GM23338 (cell line): ENCODE measurements around the gene PTPRN2. TPM values are rescaled to one million over a fixed set of nuclear protein-coding genes. Genes with fewer than 3 reads are reported as not detected.

ENCODE experiments used
- ATAC-seq: fragments of 200-7000 bp; cut with Tn5 transposase; 3 replicates; pipeline ENCODE4 v1.9.1; 2020
- DNase-seq: peaks from one replicate; pipeline ENCODE4 v3.0.0-alpha.2; 2015; ENCODE audit warnings: low spot score
- H2AFZ ChIP-seq: fragments of 200-600 bp; sonication (generic); 2 replicates; pipeline ENCODE4 v1.8.0; 2016; ENCODE audit warnings: antibody characterized with exemption, mild to moderate bottlenecking, moderate library complexity
- H3F3A ChIP-seq: fragments of 200-600 bp; sonication (generic); replicated peaks from 2 replicates; pipeline ENCODE4 v1.8.0; 2017; ENCODE audit warnings: antibody characterized with exemption, mixed run types, low read depth
- H3K27ac ChIP-seq: fragments of 200-600 bp; sonication (generic); 2 replicates; pipeline ENCODE4 v1.6.1; 2016; ENCODE audit warnings: low read depth
- H3K27me3 ChIP-seq: fragments of 200-600 bp; sonication (generic); 2 replicates; pipeline ENCODE4 v1.8.0; 2016; ENCODE audit warnings: mild to moderate bottlenecking, mixed run types, moderate library complexity; ENCODE audit not compliant: insufficient read depth
- H3K36me3 ChIP-seq: fragments of 200-600 bp; sonication (generic); 2 replicates; pipeline ENCODE4 v1.8.0; 2016; ENCODE audit warnings: mild to moderate bottlenecking; ENCODE audit not compliant: insufficient read depth
- H3K4me1 ChIP-seq: fragments of 200-600 bp; sonication (generic); 2 replicates; pipeline ENCODE4 v1.8.0; 2016; ENCODE audit warnings: mild to moderate bottlenecking, moderate library complexity; ENCODE audit not compliant: insufficient read depth
- H3K4me2 ChIP-seq: fragments of 200-600 bp; sonication (generic); 2 replicates; pipeline ENCODE4 v1.7.1; 2017; ENCODE audit warnings: mixed run types
- H3K4me3 ChIP-seq: fragments of 200-600 bp; sonication (generic); 2 replicates; pipeline ENCODE4 v1.6.1; 2016; ENCODE audit warnings: mixed run types
- H3K79me2 ChIP-seq: fragments of 200-600 bp; sonication (generic); replicated peaks from 2 replicates; pipeline ENCODE4 v1.8.0; 2017; ENCODE audit warnings: mild to moderate bottlenecking; ENCODE audit not compliant: insufficient read depth
- H3K9me2 ChIP-seq: fragments of 200-600 bp; sonication (generic); 2 replicates; pipeline ENCODE4 v1.8.0; 2017; ENCODE audit not compliant: insufficient read depth
- H4K20me1 ChIP-seq: fragments of 200-600 bp; sonication (generic); replicated peaks from 2 replicates; pipeline ENCODE4 v1.8.0; 2017; ENCODE audit warnings: mild to moderate bottlenecking; ENCODE audit not compliant: insufficient read depth
- H3K27ac Mint-ChIP-seq: 2 replicates; pipeline ENCODE4 v1.8.0; 2020; ENCODE audit warnings: inconsistent platforms, mild to moderate bottlenecking, moderate library complexity, mixed read lengths
- H3K27me3 Mint-ChIP-seq: 3 replicates; pipeline ENCODE4 v1.8.0; 2022; ENCODE audit warnings: low read depth, mild to moderate bottlenecking, moderate library complexity, mixed read lengths, inconsistent platforms; ENCODE audit not compliant: insufficient read depth, poor library complexity
- H3K36me3 Mint-ChIP-seq: 3 replicates; pipeline ENCODE4 v1.8.0; 2021; ENCODE audit warnings: low read depth, mild to moderate bottlenecking, inconsistent platforms, moderate library complexity, mixed read lengths
- H3K4me1 Mint-ChIP-seq: 3 replicates; pipeline ENCODE4 v1.8.0; 2020; ENCODE audit warnings: mild to moderate bottlenecking, inconsistent platforms, mixed read lengths
- H3K4me3 Mint-ChIP-seq: 3 replicates; pipeline ENCODE4 v1.8.0; 2021; ENCODE audit warnings: moderate library complexity, mild to moderate bottlenecking, inconsistent platforms, mixed read lengths
- H3K9me3 Mint-ChIP-seq: 3 replicates; pipeline ENCODE4 v1.8.0; 2020; ENCODE audit warnings: moderate library complexity, mild to moderate bottlenecking, inconsistent platforms, mixed read lengths
- CREB1 ChIP-seq: fragments of 250-450 bp; sonication (Bioruptor Pico); IDR thresholded peaks from 2 replicates; pipeline ENCODE4 v1.5.0; 2020; ENCODE audit warnings: low read depth, mild to moderate bottlenecking, moderate library complexity
- ETS1 ChIP-seq: IDR thresholded peaks from 2 replicates; pipeline ENCODE4 v1.6.1; 2016; ENCODE audit warnings: antibody characterized with exemption
- JUNB ChIP-seq: IDR thresholded peaks from one replicate; pipeline ENCODE4 v1.6.1; 2016; ENCODE audit warnings: antibody characterized with exemption; ENCODE audit not compliant: unreplicated experiment
- NANOG ChIP-seq: IDR thresholded peaks from 2 replicates; pipeline ENCODE4 v1.6.1; 2016; ENCODE audit warnings: antibody characterized with exemption, borderline replicate concordance
- STAT1 ChIP-seq: IDR thresholded peaks from one replicate; pipeline ENCODE4 v1.6.1; 2016; ENCODE audit warnings: antibody characterized with exemption; ENCODE audit not compliant: unreplicated experiment
- ZNF114 ChIP-seq: fragments of 250-450 bp; sonication (Bioruptor Pico); IDR thresholded peaks from 2 replicates; pipeline ENCODE4 v1.5.0; 2020; ENCODE audit warnings: mild to moderate bottlenecking, moderate library complexity
- polyA plus RNA-seq: library from polyadenylated mRNA; unstranded; fragments of >200 nt; fragmentation: Nextera tagmentation; extraction: Ambion mirVana; gene quantifications from 2 replicates; pipeline ENCODE4 v1.2.1, GENCODE V29; 2016
- total RNA-seq: library from RNA; depleted of rRNA; stranded (reverse); fragments of >200 nt; shearing (Covaris generic); gene quantifications from 2 replicates; pipeline ENCODE4 v1.2.3, GENCODE V29; 2014
- TF ChIP-seq, protein P1 (sequence below): IDR thresholded peaks from one replicate; pipeline ENCODE4 v1.6.1; 2018; ENCODE audit warnings: antibody characterized with exemption; ENCODE audit not compliant: unreplicated experiment

The PTPRN2 gene
- total and polyA plus RNA-seq, 2 experiments from 2014 or later: 0.87 to 4.0 TPM

DNA sequence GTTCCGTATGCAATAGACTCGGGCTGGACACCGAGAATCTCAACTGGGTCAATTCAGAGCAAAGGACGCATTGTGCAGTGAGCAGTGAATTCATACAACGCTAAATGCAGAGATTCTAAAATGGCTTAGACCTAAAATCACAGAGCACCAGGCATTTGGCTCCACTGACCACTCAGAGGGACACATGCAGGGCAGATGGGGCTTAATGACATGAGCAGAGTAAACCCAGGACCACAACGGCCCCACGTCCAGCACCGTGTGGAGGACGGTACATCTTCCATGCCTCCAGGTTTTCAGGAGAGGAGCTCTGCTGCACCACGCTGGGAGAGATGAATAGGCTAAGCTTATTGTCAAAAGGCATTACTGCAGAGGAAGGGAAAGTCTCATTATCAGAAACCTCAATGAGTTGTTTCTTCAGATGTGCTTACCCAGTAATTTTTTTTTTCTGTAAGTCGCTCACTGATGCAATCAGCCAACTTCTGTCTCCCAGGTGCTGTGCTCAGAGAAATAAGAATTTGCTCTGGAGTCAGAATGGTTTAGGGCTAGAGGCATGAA is 555.0 kb downstream of the PTPRN2 start:
- ATAC-seq (no peak), DNase-seq (no peak)
- Histone ChIP-seq H4K20me1 (no peaks in the 10 kb centered on the region), H3K79me2 (no peaks in the 10 kb centered on the region), H3F3A (no peaks in the 10 kb centered on the region), H3K9me2 (no peaks in the 10 kb centered on the region), H3K4me3 (no peak overlapping the region), H3K27me3 (no peaks in the 10 kb centered on the region), H3K4me1 (no peaks in the 10 kb centered on the region), H2AFZ (no peak overlapping the region), H3K36me3 (no peaks in the 10 kb centered on the region), H3K4me2 (no peak overlapping the region), H3K27ac (no peak overlapping the region)
- Mint-ChIP-seq H3K9me3 (peaks cover 92% of the 10 kb centered on the region), H3K36me3 (peaks cover 50% of the 10 kb centered on the region), H3K4me1 (no peaks in the 10 kb centered on the region), H3K27me3 (no peaks in the 10 kb centered on the region), H3K27ac (no peak overlapping the region), H3K4me3 (no peak overlapping the region)
- TF ChIP-seq STAT1 (no peak), CREB1 (CRISPR knock-in tag) (no peak), JUNB (no peak), ETS1 (no peak), ZNF114 (CRISPR knock-in tag) (no peak)
- TF ChIP-seq, protein P1, sequence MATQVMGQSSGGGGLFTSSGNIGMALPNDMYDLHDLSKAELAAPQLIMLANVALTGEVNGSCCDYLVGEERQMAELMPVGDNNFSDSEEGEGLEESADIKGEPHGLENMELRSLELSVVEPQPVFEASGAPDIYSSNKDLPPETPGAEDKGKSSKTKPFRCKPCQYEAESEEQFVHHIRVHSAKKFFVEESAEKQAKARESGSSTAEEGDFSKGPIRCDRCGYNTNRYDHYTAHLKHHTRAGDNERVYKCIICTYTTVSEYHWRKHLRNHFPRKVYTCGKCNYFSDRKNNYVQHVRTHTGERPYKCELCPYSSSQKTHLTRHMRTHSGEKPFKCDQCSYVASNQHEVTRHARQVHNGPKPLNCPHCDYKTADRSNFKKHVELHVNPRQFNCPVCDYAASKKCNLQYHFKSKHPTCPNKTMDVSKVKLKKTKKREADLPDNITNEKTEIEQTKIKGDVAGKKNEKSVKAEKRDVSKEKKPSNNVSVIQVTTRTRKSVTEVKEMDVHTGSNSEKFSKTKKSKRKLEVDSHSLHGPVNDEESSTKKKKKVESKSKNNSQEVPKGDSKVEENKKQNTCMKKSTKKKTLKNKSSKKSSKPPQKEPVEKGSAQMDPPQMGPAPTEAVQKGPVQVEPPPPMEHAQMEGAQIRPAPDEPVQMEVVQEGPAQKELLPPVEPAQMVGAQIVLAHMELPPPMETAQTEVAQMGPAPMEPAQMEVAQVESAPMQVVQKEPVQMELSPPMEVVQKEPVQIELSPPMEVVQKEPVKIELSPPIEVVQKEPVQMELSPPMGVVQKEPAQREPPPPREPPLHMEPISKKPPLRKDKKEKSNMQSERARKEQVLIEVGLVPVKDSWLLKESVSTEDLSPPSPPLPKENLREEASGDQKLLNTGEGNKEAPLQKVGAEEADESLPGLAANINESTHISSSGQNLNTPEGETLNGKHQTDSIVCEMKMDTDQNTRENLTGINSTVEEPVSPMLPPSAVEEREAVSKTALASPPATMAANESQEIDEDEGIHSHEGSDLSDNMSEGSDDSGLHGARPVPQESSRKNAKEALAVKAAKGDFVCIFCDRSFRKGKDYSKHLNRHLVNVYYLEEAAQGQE: no peak

DNA sequence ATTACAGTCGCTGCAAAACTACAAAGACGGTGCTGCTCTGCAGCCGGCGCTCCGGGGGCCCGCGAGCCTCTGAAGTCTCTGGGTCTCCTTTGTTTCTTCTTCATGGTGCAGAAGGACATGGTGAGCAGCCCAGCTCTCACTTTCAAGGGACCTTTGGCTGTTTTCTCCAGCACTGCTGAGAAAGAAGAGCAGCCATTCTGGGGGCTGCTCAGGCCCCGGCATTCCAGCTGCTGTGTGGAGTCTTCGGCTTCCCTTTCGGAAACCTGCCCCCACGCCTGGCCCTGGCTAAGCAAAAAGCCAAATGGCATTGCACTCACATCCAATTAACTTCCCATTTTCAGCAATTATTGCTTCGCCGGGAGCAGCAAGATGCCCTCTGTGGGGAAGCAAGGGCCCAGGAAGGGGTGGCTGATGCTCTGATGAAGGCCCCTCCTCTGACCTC is 555.7 kb downstream of the PTPRN2 start:
- Mint-ChIP-seq H3K27ac (no peak overlapping the region), H3K9me3 (peaks cover 92% of the 10 kb centered on the region), H3K4me3 (no peak overlapping the region), H3K36me3 (peaks cover 54% of the 10 kb centered on the region), H3K4me1 (no peaks in the 10 kb centered on the region), H3K27me3 (no peaks in the 10 kb centered on the region)
- TF ChIP-seq NANOG (no peak), ZNF114 (CRISPR knock-in tag) (no peak)
- Histone ChIP-seq H3K79me2 (no peaks in the 10 kb centered on the region), H3K36me3 (no peaks in the 10 kb centered on the region), H2AFZ (no peak overlapping the region), H3K27ac (no peak overlapping the region), H3K4me1 (no peaks in the 10 kb centered on the region), H3K4me2 (no peak overlapping the region), H4K20me1 (no peaks in the 10 kb centered on the region), H3K9me2 (no peaks in the 10 kb centered on the region), H3K27me3 (no peaks in the 10 kb centered on the region), H3K4me3 (no peak overlapping the region), H3F3A (no peaks in the 10 kb centered on the region)
- DNase-seq (no peak), ATAC-seq (no peak)
